Astrocyte (in vitro differentiated cells and primary cell): ENCODE measurements around the gene SHBG.

Experiments
- CTCF ChIP-seq: IDR thresholded peaks from 2 replicates; pipeline ENCODE4 v1.5.1; 2011; ENCODE audit warnings: low read depth, mild to moderate bottlenecking, inconsistent platforms, low read length, moderate library complexity; ENCODE audit not compliant: insufficient read depth
- EZH2 ChIP-seq: IDR thresholded peaks from 2 replicates; pipeline ENCODE4 v1.6.1; 2012; ENCODE audit warnings: mild to moderate bottlenecking, low read length, inconsistent platforms; ENCODE audit not compliant: insufficient read depth

GRCh38 chr17:7647018-7647417 is 17.1 kb downstream of the SHBG start:
- TF ChIP-seq CTCF (no peak), EZH2 (no peak)
